ENCODE measurements around the gene ICA1.

ICA1 gene

GRCh38 chr7:8169171-8169570 lies 92.8 kb downstream of the ICA1 start:
- in situ Hi-C loops (cut with MboI; ENCODE audit: low sequenced_read_pairs), result no loop called here

DNA sequence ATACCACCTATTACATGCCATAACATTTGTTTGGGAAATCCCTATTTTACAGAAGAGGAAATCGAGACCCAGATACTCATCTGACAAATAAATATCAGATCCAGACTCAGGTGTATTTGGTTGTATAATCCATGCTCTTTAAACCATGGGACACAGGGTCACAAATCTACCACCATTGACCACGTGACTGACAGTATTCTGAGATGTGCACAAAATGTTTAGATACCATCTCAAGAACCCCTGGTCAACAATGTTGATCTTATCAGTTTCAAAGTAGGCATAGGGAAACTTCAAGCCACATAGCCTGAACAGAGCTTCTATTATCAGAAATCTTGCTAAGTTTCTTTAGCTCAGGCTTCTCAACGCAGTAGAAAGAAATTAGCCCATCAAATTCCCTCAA lies 93.6 kb downstream of the ICA1 start:
- in situ Hi-C loops (cut with MboI; ENCODE audit: low sequenced_read_pairs), result no loop called here

GRCh38 chr7:8165150-8165549 lies 96.8 kb downstream of the ICA1 start:
- in situ Hi-C loops (cut with MboI; ENCODE audit: low sequenced_read_pairs), result no loop called here

GRCh38 chr7:8162181-8162580 lies 99.8 kb downstream of the ICA1 start:
- in situ Hi-C loops (cut with MboI; ENCODE audit: low sequenced_read_pairs), result no loop called here

DNA sequence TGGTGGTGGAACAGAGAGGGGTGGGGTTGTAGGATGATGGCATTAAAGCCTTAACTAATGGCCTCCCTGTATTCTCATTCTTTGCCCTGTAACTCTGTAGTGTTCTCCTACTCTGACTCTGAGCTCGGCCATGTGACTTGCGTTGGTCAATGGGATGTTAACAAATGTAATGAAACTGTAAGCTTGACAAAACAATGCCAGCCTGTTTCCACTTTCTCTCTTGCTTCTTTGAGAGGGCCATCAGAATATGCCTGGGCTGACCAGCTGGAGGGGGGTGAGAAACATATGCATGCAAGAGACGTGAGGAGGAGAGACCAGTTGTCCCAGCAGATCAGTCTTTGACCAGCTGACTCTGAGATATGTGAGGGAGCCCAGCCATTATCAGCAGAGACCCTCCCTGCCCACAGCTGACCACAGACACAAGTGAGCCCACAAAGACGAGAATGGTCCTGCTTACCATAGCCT lies 100.6 kb downstream of the ICA1 start:
- in situ Hi-C loops (cut with MboI; ENCODE audit: low sequenced_read_pairs), result no loop called here

- in situ Hi-C loops (cut with MboI; ENCODE audit: low sequenced_read_pairs), result no loop called here
Measured at GRCh38 chr7:8160779-8161345, 101.1 kb downstream of the ICA1 start.

DNA sequence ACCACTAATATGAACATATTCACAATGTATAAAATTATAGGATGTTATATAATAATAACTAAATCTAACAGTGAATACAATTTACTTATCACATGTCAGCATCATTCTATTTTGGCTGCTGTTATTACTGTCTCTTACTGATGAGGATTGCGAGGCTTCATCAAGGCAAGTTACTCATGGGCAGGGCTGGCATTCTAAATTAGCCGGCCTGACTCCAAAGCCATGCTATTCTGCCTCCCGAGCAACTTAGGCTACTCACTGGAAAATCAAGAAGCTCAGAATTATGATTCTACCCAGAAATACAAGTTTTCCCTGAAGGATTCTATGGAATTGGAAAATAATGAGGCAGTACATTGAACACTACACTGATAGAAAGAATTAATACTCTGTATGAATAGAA lies 101.7 kb downstream of the ICA1 start:
- in situ Hi-C loops (cut with MboI; ENCODE audit: low sequenced_read_pairs), result no loop called here

DNA sequence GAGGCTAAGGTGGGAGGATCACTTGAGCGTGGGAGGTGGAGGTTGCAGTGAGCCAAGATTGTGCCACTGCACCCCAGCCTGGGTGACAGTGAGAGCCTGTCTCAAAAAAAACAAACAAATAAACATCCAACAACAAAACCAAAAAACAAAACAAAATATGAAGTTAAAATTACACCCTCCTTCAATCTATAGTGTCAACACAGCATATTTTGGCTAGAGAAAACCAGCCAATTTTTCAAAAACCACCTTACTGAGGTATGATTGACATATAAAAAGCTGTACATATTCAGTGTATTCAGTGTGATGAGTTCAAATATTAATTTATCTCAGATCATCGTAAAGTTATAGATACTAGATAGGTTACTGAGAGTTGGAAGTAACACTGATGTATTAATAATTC lies 102.4 kb downstream of the ICA1 start:
- in situ Hi-C loops (cut with MboI; ENCODE audit: low sequenced_read_pairs), result no loop called here

DNA sequence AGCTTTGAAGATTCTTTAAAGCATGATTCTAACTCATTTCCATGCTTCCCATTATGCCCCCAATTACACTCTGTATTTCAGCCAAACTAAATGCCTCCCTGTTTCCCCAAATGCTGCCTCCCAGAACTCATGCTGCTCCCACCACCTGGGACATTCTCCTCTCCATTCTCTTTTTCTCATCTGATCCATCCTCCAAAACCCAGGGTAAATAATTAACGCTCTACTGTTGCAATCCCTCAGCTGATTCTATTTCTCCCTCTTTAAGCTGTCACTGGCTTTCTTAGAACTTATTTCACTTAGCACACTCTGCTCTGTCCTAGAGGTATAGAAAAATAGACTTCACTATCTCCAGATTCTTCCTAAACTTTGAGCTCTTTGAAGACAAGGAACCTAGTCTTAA lies 104.7 kb downstream of the ICA1 start:
- in situ Hi-C loops (cut with MboI; ENCODE audit: low sequenced_read_pairs), result no loop called here

- in situ Hi-C loops (cut with MboI; ENCODE audit: low sequenced_read_pairs), result no loop called here
Measured at GRCh38 chr7:8155836-8156235, 106.1 kb downstream of the ICA1 start.

GRCh38 chr7:8154272-8154671 lies 107.7 kb downstream of the ICA1 start:
- in situ Hi-C loops (cut with MboI; ENCODE audit: low sequenced_read_pairs), result no loop called here

DNA sequence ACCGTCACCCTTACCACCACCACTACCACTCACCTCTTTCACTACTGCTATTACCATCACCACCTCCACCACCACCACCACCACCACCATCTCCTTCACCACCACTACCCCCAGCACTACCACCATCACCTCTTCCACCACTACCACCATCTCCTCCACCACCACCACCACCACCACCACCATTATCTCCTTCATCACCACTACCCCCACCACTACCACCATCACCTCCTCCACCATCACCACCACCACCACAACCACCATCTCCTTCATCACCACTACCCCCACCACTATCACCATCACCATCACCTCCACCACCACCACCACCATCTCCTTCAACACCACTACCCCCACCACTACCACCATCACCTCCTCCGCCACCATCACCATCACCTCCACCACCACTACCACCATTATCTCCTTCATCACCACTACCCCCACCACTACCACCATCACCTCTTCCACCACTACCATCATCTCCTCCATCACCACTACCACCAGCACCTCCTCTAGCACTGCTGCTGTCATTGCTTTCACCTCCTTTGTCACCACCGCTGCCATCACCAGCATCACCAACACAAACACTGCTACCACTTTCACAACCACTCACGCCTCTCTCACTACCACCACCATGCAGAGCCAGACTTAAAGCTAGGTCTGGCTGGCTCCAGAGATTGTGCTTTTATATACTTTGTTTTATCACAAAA lies 109.3 kb downstream of the ICA1 start:
- in situ Hi-C loops (cut with MboI; ENCODE audit: low sequenced_read_pairs), result no loop called here

- in situ Hi-C loops (cut with MboI; ENCODE audit: low sequenced_read_pairs), result no loop called here
Measured at GRCh38 chr7:8151161-8151725, 110.7 kb downstream of the ICA1 start.

DNA sequence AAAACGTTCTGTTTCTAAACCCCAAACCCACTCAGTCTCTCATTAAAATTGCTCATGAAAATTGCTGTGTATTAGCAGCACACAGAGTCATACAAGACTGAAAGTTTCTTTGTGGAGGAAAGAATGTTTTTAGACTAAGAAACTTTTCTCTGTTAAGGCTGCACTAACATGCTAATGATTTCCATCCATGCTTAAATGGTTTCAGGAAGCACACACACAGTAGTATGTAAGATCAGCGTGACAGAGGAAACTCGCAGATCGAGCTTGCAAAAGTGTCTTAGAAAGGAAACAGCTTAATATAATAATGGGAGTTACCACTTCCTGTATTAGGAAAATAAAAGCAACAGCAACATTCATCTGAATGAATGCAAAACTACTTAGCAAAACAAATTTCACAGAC lies 112.7 kb downstream of the ICA1 start:
- in situ Hi-C loops (cut with MboI; ENCODE audit: low sequenced_read_pairs), result no loop called here

GRCh38 chr7:8147760-8148463 lies 114.1 kb downstream of the ICA1 start:
- in situ Hi-C loops (cut with MboI; ENCODE audit: low sequenced_read_pairs), result no loop called here

DNA sequence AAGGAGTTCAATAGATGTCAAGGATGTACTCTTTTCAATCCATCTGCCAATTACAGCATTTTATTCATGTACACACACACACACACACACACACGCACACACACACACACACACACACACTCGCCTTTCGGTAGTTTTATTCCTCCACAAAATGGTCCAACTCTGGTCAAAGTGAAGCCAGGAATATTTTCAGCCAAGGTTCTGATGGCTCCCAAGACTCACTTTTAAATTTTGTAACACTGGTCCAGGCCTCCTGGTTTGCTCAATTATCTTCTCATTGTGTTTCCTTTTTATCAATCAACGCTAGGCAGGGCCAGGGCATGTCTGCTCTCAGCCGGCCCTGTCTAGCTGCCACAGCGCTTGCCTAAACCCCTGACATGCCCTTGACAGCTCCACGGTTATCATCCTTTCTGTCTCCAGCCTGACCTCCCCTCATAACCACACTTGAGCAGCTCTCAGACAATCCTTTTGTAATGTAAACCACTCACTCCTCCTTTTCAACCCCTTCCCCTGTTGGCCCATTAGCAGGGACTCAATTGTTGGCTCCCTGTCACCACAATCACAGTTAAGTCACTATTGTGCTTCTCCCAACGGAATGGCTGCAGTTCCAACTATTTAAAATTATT lies 115.1 kb downstream of the ICA1 start:
- in situ Hi-C loops (cut with MboI; ENCODE audit: low sequenced_read_pairs), result no loop called here

GRCh38 chr7:8146106-8146787 lies 115.7 kb downstream of the ICA1 start:
- in situ Hi-C loops (cut with MboI; ENCODE audit: low sequenced_read_pairs), result no loop called here

DNA sequence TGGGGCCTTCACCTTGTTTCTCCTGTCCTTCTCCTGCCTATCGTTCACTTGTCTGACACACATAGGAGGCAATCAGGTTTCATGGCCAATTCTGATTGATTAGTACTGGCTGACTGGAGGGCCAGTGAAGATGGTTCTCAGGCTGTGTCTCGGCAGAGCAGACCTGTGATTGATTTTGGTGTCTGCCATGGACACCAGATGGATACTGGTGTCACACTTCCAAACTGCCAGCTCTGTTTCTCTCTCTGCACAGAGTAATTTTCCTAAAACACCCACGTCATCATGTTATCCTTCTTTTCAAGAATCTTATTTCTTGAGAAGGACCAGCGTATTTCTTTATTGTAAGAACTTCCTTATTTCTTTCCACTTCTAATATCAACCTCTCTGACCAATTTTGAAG lies 117.1 kb downstream of the ICA1 start:
- in situ Hi-C loops (cut with MboI; ENCODE audit: low sequenced_read_pairs), result no loop called here

GRCh38 chr7:8143151-8143874 lies 118.7 kb downstream of the ICA1 start:
- in situ Hi-C loops (cut with MboI; ENCODE audit: low sequenced_read_pairs), result no loop called here

DNA sequence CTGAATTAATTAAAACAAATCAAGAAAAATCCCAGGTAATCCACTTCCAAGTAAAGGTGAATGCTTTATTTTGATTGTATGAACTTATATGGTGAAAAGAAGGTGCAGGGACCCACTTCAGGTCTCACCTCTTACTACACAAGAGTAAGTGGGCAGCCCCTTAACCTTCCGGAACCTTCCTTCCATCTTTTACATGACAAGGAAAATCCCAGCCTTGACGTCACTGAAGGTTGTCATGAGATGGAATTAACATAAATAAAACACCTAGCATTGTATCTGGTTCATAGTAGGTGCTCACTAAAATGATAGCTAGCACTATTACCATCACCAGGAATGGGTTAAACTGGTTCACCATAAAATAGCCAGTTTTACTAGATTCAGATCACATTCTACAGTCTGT lies 119.5 kb downstream of the ICA1 start:
- in situ Hi-C loops (cut with MboI; ENCODE audit: low sequenced_read_pairs), result no loop called here
